ENCODE results near the gene ATE1.

The ATE1 gene

GRCh38 chr10:121692626-121693025 lies 235.2 kb downstream of the ATE1 start:
- CTCF ChIA-PET: no interaction called here
- TF ChIP-seq CTCF (IDR thresholded peaks at IDR 0.05; ENCODE audit: control extremely low read depth, extremely low read depth, low read depth, missing control alignments): no peak
- DNase-seq (ENCODE audit: extremely low spot score): no peak
- POLR2A ChIA-PET: no interaction called here

GRCh38 chr10:121690970-121691369 lies 236.9 kb downstream of the ATE1 start:
- TF ChIP-seq CTCF (IDR thresholded peaks at IDR 0.05; ENCODE audit: control extremely low read depth, extremely low read depth, low read depth, missing control alignments): no peak
- ChIA-PET POLR2A (no interaction called here), CTCF (no interaction called here)

More at GRCh38 chr10:121690970-121691369, 236.9 kb downstream of the ATE1 start:
- DNase-seq (ENCODE audit: extremely low spot score): no peak

Data from GM10248 (cell line).